COR-L47 (cell line): ENCODE data around the gene WDR53.
"Not testable (repeated sequence)": the region's sequence is repeated elsewhere in the genome, so short reads cannot be mapped to it uniquely, and the experiment has no call there.

Source experiments
- DNase-seq: peaks from one replicate; lab custom pipeline; 2025; lab: John Stamatoyannopoulos, UW

WDR53 gene

GRCh38 chr3:196568246-196569002 lies at the start of gene WDR53, which contains the start of gene FBXO45:
TSS of gene WDR53 (minus strand) at chr3:196568554. CDS start at chr3:196561475, 7,079 bp downstream.
TSS of gene FBXO45 (plus strand) at chr3:196568660. CDS start at chr3:196568985, 325 bp downstream.
- peak; percentile 98 for DNase-seq

DNA sequence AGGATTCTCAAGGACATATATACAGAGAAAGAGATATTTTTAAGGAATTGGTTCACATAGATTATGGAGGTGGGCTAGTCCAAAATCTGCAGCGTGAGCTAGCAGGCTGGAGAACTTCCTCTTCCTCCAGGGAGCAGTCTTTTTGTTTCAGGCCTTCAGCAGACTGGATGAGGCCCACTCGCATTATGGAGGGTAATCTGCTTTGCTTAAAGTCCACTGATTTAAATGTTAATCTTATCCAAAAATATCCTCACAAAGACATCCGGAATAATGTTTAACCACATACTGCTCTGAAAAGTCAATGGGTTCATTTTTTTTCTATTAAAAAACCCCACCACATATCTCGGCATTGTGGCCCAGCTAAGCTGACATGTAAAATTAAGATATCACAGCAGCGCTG lies 48.9 kb upstream of the WDR53 start:
- DNase-seq = no peak

GRCh38 chr3:196615234-196615633 lies 46.9 kb upstream of the WDR53 start:
- DNase-seq = not testable (repeated sequence)

DNA sequence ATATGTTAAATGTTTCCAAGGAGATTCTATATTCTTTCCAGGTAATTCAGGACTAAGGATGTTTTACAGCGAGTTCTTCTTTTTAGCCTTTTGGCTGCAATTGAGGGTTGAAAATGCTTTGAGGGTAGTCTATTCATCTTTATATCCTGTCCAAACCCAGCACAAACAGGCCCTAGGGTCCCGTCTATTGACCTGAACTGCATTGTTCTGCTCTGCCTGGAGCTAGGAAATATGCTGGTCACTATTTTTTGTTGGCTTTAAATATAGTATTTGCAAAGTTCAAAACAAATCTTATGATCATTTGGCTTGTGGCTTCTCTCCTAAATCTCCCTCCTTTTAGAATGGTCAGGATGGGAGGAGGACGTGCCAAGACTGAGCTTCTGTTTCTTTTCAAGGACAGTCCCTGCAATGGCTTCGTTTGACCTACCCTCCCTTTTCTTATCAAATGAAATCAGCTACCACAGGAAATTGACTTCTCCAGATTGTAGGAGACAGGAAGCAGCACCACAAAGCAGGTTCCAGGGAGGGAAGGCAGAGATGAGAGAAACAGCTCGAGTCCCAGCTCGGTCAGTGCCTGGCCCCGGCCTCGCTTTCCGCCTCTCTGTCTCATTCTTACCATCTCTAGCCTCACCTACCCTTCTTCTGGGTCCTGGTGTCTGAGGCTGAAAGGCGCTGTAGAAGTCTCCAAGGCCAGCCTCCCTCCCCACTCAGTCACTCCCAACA lies 43.6 kb upstream of the WDR53 start:
- no peak for DNase-seq

GRCh38 chr3:196609805-196610515 lies 41.6 kb upstream of the WDR53 start:
- DNase-seq = no peak

- DNase-seq = peak; percentile 92
Observed at GRCh38 chr3:196609343-196609775, 41.0 kb upstream of the WDR53 start.

DNA sequence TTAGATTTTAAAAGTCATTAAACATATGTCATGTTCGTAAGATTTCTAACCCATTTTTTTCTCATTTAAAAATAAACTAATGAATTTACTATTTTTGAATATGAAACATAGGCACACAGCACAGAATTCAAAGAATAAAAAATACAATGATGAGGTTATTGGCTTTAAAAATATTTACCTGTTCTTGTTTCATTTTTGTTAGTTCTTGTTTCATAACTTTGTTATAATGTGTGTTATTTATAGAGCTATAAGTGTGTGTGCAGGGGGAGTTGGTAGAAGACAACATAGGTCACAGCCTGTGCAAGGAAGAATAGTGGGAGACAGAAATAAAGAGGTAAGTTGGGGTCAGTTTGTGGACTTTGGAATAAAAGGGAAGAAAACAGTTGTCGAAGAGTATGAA lies 40.3 kb upstream of the WDR53 start:
- DNase-seq = no peak

- DNase-seq = no peak
Observed at GRCh38 chr3:196604548-196604947, 36.2 kb upstream of the WDR53 start.

- DNase-seq = no peak
Observed at GRCh38 chr3:196603683-196604082, 35.3 kb upstream of the WDR53 start.

GRCh38 chr3:196602673-196603072 lies 34.3 kb upstream of the WDR53 start:
- no peak for DNase-seq

GRCh38 chr3:196600359-196600758 lies 32.0 kb upstream of the WDR53 start:
- no peak for DNase-seq

DNA sequence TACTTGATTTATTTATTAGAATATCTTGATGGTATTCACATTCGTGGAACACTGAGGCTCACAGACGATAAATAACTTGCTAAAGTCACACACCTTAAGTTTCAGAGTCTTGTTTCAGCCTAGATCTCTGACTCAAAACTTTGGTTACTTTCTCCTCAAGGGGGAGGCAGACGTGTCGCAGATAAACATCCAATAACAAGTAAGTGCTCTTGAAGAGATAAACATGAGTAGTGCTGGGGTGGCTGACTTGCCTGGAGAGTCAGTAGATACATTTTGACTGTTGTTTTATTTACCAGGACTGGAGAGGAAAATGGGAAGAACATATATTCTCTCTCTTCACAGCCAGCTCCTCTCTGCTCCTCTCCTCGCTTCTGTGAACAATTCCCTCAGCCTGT lies 31.4 kb upstream of the WDR53 start:
- no peak for DNase-seq

DNA sequence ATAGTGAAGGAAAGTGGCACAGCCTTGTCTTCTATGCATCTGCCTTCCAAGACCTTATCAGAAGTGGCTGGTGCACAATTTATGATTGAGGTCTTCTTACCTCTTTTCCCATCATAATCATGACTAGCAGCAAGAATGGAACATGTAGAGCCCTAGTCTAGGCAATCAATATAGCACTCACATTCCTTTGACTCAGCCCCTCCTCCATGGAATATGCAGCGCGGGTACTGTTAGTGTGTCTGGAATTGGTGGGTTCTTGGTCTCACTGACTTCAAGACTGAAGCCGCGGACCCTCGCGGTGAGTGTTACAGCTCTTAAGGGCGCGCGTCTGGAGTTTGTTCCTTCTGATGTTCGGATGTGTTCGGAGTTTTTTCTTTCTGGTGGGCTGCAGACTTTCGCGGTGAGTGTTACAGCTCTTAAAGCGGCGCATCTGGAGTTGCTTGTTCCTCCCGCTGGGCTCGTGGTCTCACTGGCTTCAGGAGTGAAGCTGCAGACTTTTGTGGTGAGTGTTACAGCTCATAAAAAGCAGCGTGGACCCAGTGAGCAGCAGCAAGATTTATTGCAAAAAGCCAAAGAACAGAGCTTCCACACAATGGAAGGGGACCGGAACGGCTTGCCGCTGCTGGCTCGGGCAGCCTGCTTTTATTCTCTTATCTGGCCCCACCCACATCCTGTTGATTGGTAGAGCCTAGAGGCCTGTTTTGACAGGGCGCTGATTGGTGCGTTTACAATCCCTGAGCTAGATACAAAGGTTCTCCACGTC lies 29.8 kb upstream of the WDR53 start:
- not testable (repeated sequence) for DNase-seq

DNA sequence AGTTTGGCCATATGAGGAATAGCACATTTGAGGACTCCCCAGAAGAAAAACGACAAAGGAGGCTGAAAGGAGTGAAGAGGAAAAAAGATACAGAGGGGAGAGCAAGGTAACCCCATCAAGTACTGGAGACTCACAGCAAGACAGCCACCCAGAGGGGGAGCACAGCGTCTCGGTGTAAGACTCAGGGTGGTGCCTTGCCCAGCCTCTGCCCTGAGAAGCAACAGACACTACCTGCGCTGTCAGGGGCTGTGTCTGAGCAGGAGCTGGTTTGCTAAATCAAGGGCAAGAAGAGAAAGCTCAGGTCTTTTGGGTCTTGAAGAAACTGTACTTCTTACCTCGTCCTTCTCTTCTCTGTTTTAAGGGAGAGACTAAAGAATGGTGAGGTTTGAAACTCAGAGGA lies 28.0 kb upstream of the WDR53 start:
- no peak for DNase-seq

- DNase-seq = no peak
Observed at GRCh38 chr3:196590279-196590678, 21.9 kb upstream of the WDR53 start.

DNA sequence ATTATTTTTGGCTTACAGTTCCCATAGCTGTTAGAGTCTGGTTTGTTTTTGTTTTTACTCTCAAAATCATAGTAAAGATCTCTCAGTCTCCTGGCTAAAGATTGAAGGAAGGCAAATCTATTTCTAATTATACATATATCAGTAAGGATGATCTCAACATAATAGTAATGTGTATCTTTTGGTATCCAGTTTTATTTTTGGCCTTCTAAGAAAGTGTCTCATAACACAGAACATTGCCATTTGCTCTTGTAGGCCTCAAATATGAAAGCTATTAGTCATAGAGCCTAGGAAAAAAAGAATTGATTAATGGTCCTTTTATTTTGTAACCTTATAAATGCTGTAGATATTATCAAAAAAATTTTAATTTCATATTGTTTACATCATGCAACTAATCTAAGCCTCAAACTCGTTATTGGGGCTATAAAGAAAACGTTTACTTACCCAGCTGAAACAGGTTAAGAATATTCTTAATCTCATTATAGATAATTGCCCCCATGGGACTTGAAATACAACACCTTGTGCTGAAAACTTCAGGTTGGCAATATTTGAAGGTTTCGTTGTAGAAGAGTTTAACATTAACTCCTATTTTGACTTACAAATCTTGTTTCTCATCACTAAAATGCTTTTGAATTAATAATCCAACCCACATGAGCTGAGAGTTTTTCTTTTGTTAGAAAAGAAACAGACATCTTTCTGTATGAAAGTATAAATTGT lies 16.8 kb upstream of the WDR53 start:
- no peak for DNase-seq

DNA sequence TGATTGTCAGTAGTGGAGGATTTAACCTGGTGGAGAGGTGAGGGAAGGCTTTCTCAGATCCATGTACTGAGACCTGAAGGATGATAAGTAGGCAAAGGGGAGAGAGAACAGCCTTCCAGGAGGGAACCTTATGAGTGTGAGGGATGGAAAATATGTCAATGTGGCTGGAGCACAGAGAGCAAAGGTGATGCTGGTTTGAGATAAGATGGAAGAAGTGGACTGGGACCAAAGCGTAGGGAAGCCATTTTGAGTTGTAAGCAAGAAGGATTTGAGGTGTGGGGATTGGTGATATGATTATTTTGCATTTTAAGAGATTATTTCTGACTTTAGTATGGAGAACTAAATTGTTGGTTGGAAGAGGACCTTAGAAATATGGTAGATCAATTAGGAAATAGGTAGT lies 4.0 kb upstream of the WDR53 start:
- no peak for DNase-seq

- not testable (repeated sequence) for DNase-seq
Observed at GRCh38 chr3:196570332-196570731, 2.0 kb upstream of the WDR53 start.

DNA sequence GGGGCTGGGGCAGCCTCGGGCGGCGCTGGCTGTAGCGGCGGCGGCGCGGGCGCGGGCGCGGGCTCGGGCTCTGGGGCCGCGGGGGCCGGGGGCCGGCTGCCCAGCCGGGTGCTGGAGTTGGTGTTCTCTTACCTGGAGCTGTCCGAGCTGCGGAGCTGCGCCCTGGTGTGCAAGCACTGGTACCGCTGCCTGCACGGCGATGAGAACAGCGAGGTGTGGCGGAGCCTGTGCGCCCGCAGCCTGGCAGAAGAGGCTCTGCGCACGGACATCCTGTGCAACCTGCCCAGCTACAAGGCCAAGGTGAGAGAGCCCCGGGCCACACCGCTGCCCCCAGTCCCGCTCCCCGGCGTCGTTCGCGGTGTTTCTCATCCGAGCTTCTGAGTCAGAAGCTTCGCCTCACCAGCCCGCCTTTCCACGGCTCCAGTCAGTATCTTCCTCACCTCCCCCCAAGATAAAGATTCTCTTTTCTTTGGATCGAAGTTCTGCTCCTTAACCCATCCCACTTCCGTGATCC lies 706 bp upstream of the WDR53 start:
- peak; percentile 42 for DNase-seq

- DNase-seq = no peak
Observed at GRCh38 chr3:196563721-196564225, 4.6 kb downstream of the WDR53 start.

- no peak for DNase-seq
Observed at GRCh38 chr3:196559826-196560225, 8.5 kb downstream of the WDR53 start.
